ENCODE measurements around the gene IRGQ.

The IRGQ gene

GRCh38 chr19:43534816-43535761, 60.8 kb downstream of the IRGQ start:
- DNase-seq = no peak
